ENCODE data around the gene NDST1. TPM values are rescaled to one million over a fixed set of nuclear protein-coding genes. Genes with fewer than 3 reads are reported as not detected.

Gene NDST1
- total RNA-seq, 1 experiment from 2014 or later = 33.1 TPM

DNA sequence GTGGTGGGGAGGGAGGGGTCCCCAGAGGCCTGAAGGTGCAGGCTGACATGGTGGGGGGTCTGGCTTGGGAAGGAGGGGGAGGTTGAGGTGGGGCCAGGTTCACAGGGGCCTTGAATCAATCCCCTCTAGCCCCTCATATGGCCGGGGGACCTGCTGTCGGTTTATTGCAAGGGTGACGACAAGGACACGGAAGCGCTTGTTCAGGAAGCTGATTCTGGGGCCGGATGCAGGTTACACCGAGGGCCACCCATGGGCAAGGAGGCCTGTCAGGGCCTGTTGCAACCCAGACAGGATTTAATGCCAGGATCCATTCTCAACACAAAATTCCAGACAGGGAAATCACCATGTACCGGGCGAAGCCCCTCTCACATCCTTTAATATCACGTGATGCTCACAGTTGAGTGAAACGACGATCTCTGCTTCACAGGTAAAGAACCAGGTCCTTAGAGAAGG lies 90.9 kb downstream of the NDST1 start:
- H3K27me3 ChIP-seq (ENCODE audit: insufficient read depth, low read length) = no peaks in the 10 kb centered on the region
- no peak for DNase-seq (ENCODE audit: low read depth, low spot score)
- intact Hi-C loops (cut with micrococcal nuclease) = no loop called here
- ChIA-PET POLR2A (no interaction called here), CTCF (interaction anchor here (0.7 kb wide), 1 partner anchor 15 kb away, joined by 5 read pairs; no protein-coding TSS in a partner anchor), RAD21 (ENCODE audit: low non-redundant PET in 1 of 2, low total read pairs in 2 of 2, uncharacterized antibody in 2 of 2, unreplicated experiment in 2 of 2) (no interaction called here)
- H3K9me2 ChIP-seq (ENCODE audit: insufficient read depth) = no peaks in the 10 kb centered on the region
- no peaks in the 10 kb centered on the region for H3K36me3 ChIP-seq (ENCODE audit: control insufficient read depth in 1 of 2, insufficient read depth in 2 of 2, low read length in 2 of 2)
- no peak overlapping the region for H2AFZ ChIP-seq (ENCODE audit: low read depth, low read length, poor library complexity, severe bottlenecking)
- H3K9ac ChIP-seq (ENCODE audit: low read length) = no peak overlapping the region
- no peaks in the 10 kb centered on the region for H3K9me3 ChIP-seq (ENCODE audit: control insufficient read depth in 1 of 2, insufficient read depth in 1 of 2, low read depth in 1 of 2, low read length in 2 of 2)
- H3K79me2 ChIP-seq (ENCODE audit: insufficient read depth, low read length) = no peaks in the 10 kb centered on the region
- no TSS peak for BruUV-seq (replicated peaks)
- ATAC-seq = no peak
- H3K4me3 ChIP-seq (replicated peaks in 1 of 2; ENCODE audit: low read depth in 1 of 2, low read length in 2 of 2) = no peak overlapping the region
- no peak overlapping the region for H3K4me2 ChIP-seq (ENCODE audit: low read length)
- no peaks in the 10 kb centered on the region for H4K20me1 ChIP-seq (ENCODE audit: insufficient read depth)
- H3K4me1 ChIP-seq (ENCODE audit: control insufficient read depth in 1 of 2, insufficient read depth in 2 of 2, low read length in 2 of 2) = peaks cover 0 to 7% of the 10 kb centered on the region in 2 experiments; a peak in 2 of 4 replicates
- H3K27ac ChIP-seq (ENCODE audit: low read depth, low read length) = no peak overlapping the region
- TF ChIP-seq SP1 (IDR thresholded peaks at IDR 0.05; ENCODE audit: low read depth) = no peak
- no peak for TF ChIP-seq JUND (IDR thresholded peaks at IDR 0.05)
- TF ChIP-seq, protein P1, sequence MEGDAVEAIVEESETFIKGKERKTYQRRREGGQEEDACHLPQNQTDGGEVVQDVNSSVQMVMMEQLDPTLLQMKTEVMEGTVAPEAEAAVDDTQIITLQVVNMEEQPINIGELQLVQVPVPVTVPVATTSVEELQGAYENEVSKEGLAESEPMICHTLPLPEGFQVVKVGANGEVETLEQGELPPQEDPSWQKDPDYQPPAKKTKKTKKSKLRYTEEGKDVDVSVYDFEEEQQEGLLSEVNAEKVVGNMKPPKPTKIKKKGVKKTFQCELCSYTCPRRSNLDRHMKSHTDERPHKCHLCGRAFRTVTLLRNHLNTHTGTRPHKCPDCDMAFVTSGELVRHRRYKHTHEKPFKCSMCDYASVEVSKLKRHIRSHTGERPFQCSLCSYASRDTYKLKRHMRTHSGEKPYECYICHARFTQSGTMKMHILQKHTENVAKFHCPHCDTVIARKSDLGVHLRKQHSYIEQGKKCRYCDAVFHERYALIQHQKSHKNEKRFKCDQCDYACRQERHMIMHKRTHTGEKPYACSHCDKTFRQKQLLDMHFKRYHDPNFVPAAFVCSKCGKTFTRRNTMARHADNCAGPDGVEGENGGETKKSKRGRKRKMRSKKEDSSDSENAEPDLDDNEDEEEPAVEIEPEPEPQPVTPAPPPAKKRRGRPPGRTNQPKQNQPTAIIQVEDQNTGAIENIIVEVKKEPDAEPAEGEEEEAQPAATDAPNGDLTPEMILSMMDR (IDR thresholded peaks at IDR 0.05 in 2 of 3, conservative IDR thresholded peaks at IDR 0.05 in 1 of 3; ENCODE audit: borderline replicate concordance in 1 of 3, insufficient read depth in 1 of 3, low read depth in 2 of 3, low read length in 2 of 3) = no peak
- no peak for TF ChIP-seq EGR1 (IDR thresholded peaks at IDR 0.05; ENCODE audit: low read depth)
- TF ChIP-seq, protein P2, sequence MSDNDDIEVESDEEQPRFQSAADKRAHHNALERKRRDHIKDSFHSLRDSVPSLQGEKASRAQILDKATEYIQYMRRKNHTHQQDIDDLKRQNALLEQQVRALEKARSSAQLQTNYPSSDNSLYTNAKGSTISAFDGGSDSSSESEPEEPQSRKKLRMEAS (IDR thresholded peaks at IDR 0.05) = no peak
- TF ChIP-seq EZH2phosphoT487 (IDR thresholded peaks at IDR 0.05; ENCODE audit: borderline replicate concordance) = no peak
- TF ChIP-seq POLR2A (IDR thresholded peaks at IDR 0.05; ENCODE audit: borderline replicate concordance, extremely low read depth, insufficient read depth, insufficient read length) = no peak
- TF ChIP-seq CEBPB (IDR thresholded peaks at IDR 0.05; ENCODE audit: low read depth) = no peak
- no peak for TF ChIP-seq POLR2AphosphoS5 (IDR thresholded peaks at IDR 0.05; ENCODE audit: low read depth, low read length)
- TF ChIP-seq SIN3A (IDR thresholded peaks at IDR 0.05; ENCODE audit: low read depth) = no peak
